HFFc6 (cell line): ENCODE results near the gene TTPAL. TPM values are rescaled to one million over a fixed set of nuclear protein-coding genes. Genes with fewer than 3 reads are reported as not detected.

Experiments used
- DNase-seq: peaks from one replicate; pipeline ENCODE4 v3.0.0-alpha.2; 2018
- H3K27ac Mint-ChIP-seq: 2 replicates; pipeline ENCODE4 v1.8.0; 2020; ENCODE audit warnings: mild to moderate bottlenecking, mixed read lengths
- H3K27me3 Mint-ChIP-seq: 2 replicates; pipeline ENCODE4 v1.8.0; 2021; ENCODE audit warnings: mild to moderate bottlenecking, moderate library complexity, mixed read lengths; ENCODE audit not compliant: insufficient read depth
- H3K36me3 Mint-ChIP-seq: 2 replicates; pipeline ENCODE4 v1.8.0; 2021; ENCODE audit warnings: low read depth, mixed read lengths
- H3K4me1 Mint-ChIP-seq: 2 replicates; pipeline ENCODE4 v1.8.0; 2020; ENCODE audit warnings: low read depth, mixed read lengths
- H3K4me3 Mint-ChIP-seq: 2 replicates; pipeline ENCODE4 v1.8.0; 2020; ENCODE audit warnings: mild to moderate bottlenecking, moderate library complexity, mixed read lengths
- H3K9me3 Mint-ChIP-seq: 2 replicates; pipeline ENCODE4 v1.8.0; 2020; ENCODE audit warnings: mild to moderate bottlenecking, mixed read lengths
- total RNA-seq, 6 experiments: library from RNA; stranded (reverse); fragmentation: NEBNext Ultra II Directional; extraction: Animal tissue kit (Norgen Biotek cat#: 25700); gene quantifications; 2 replicates in 1 of 6; 3 replicates in 5 of 6; pipeline ENCODE4 v1.2.3, GENCODE V29; 2021
- TF ChIP-seq, protein P1 (sequence below): fragments of 200-600 bp; sonication (generic); IDR thresholded peaks from 2 replicates; pipeline ENCODE4 v1.5.0; 2021; ENCODE audit warnings: antibody characterized with exemption, mild to moderate bottlenecking

The TTPAL gene
- total RNA-seq, 6 experiments from 2014 or later, result 28.7 to 38.7 (median 35.2) TPM

GRCh38 chr20:44460795-44461141, 14.9 kb upstream of the TTPAL start:
- Mint-ChIP-seq H3K4me1 (no peaks in the 10 kb centered on the region), H3K9me3 (no peaks in the 10 kb centered on the region), H3K27me3 (peaks cover 19% of the 10 kb centered on the region), H3K4me3 (no peak overlapping the region), H3K36me3 (no peaks in the 10 kb centered on the region), H3K27ac (no peak overlapping the region)
- peak; percentile 20 for DNase-seq
- TF ChIP-seq, protein P1, sequence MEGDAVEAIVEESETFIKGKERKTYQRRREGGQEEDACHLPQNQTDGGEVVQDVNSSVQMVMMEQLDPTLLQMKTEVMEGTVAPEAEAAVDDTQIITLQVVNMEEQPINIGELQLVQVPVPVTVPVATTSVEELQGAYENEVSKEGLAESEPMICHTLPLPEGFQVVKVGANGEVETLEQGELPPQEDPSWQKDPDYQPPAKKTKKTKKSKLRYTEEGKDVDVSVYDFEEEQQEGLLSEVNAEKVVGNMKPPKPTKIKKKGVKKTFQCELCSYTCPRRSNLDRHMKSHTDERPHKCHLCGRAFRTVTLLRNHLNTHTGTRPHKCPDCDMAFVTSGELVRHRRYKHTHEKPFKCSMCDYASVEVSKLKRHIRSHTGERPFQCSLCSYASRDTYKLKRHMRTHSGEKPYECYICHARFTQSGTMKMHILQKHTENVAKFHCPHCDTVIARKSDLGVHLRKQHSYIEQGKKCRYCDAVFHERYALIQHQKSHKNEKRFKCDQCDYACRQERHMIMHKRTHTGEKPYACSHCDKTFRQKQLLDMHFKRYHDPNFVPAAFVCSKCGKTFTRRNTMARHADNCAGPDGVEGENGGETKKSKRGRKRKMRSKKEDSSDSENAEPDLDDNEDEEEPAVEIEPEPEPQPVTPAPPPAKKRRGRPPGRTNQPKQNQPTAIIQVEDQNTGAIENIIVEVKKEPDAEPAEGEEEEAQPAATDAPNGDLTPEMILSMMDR, result peak; percentile 71

GRCh38 chr20:44461142-44461802, 14.4 kb upstream of the TTPAL start:
- no peak for DNase-seq
- Mint-ChIP-seq H3K4me1 (no peaks in the 10 kb centered on the region), H3K4me3 (no peak overlapping the region), H3K36me3 (no peaks in the 10 kb centered on the region), H3K27me3 (peaks cover 22% of the 10 kb centered on the region), H3K9me3 (no peaks in the 10 kb centered on the region), H3K27ac (no peak overlapping the region)
- TF ChIP-seq, protein P1, result 0 out of 2 replicates have a peak, but pooled peaks have one; percentile 10

GRCh38 chr20:44461803-44462174, 13.9 kb upstream of the TTPAL start:
- H3K36me3 Mint-ChIP-seq, result no peaks in the 10 kb centered on the region
- no peak overlapping the region for H3K27ac Mint-ChIP-seq
- TF ChIP-seq, protein P1, result no peak
- H3K9me3 Mint-ChIP-seq, result no peaks in the 10 kb centered on the region
- no peaks in the 10 kb centered on the region for H3K4me1 Mint-ChIP-seq
- DNase-seq, result no peak
- H3K4me3 Mint-ChIP-seq, result no peak overlapping the region
- H3K27me3 Mint-ChIP-seq, result peaks cover 20% of the 10 kb centered on the region

DNA sequence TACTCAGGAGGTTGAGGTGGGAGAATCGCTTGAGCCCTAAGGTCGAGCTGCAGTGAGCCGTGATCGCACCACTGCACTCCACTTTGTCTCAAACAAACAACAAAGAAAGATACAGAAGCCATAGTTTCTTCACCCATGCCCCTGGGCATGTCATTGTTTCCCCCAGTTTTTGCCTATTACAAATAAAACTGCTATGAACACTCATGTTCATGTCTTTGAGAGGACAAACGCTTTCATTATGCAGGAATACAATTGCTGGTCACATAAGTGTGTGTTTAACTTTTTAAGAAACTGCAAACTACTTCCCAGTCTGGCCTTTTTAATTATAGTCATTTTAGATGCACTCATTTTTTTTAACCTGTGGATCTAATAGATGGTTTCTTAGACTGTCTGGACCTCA, 12.2 kb upstream of the TTPAL start:
- TF ChIP-seq, protein P1, result no peak
- Mint-ChIP-seq H3K4me3 (no peak overlapping the region), H3K27ac (no peak overlapping the region), H3K27me3 (peaks cover 30% of the 10 kb centered on the region), H3K9me3 (no peaks in the 10 kb centered on the region), H3K4me1 (no peaks in the 10 kb centered on the region), H3K36me3 (no peaks in the 10 kb centered on the region)
- no peak for DNase-seq

GRCh38 chr20:44464514-44464913, 11.2 kb upstream of the TTPAL start:
- TF ChIP-seq, protein P1, result no peak
- H3K4me1 Mint-ChIP-seq, result no peaks in the 10 kb centered on the region
- no peaks in the 10 kb centered on the region for H3K36me3 Mint-ChIP-seq
- H3K27ac Mint-ChIP-seq, result no peak overlapping the region
- no peak for DNase-seq
- no peak overlapping the region for H3K4me3 Mint-ChIP-seq
- H3K27me3 Mint-ChIP-seq, result peaks cover 30% of the 10 kb centered on the region
- H3K9me3 Mint-ChIP-seq, result no peaks in the 10 kb centered on the region
